OCI-LY1 (cell line): ENCODE results near the gene POLA2.

Experiments used
- CTCF ChIP-seq: fragments of 200-600 bp; sonication (generic), shearing (Covaris generic); IDR thresholded peaks from 2 replicates; pipeline ENCODE4 v1.5.1; 2017; ENCODE audit warnings: mild to moderate bottlenecking, antibody characterized with exemption, low read length, moderate library complexity, mixed read lengths
- EZH2 ChIP-seq: fragments of 200-600 bp; sonication (generic), shearing (Covaris generic); IDR thresholded peaks from 2 replicates; pipeline ENCODE4 v1.8.0; 2017; ENCODE audit warnings: borderline replicate concordance, mixed run types, mild to moderate bottlenecking, antibody characterized with exemption, low read length, moderate library complexity, mixed read lengths

- TF ChIP-seq EZH2 (no peak), CTCF (no peak)
Observed at GRCh38 chr11:65304613-65305012, 42.9 kb downstream of the POLA2 start.
